HepG2 (cell line): ENCODE measurements around the gene PIK3CB. TPM values are rescaled to one million over a fixed set of nuclear protein-coding genes. Genes with fewer than 3 reads are reported as not detected.

ENCODE experiments used
- AGO1 ChIP-seq: fragments of 200-400 bp; formaldehyde crosslinking; IDR thresholded peaks from 2 replicates; pipeline ENCODE4 v1.6.1; 2017; ENCODE audit warnings: mild to moderate bottlenecking, low read depth, low read length, moderate library complexity; ENCODE audit not compliant: poor library complexity, severe bottlenecking
- JUNB ChIP-seq: sonication (generic); formaldehyde crosslinking; IDR thresholded peaks from 2 replicates; pipeline ENCODE4 v1.8.0; 2022; ENCODE audit warnings: missing genetic modification reagents, mild to moderate bottlenecking, borderline replicate concordance
- NFKBIZ ChIP-seq: IDR thresholded peaks from 2 replicates; pipeline ENCODE4 v1.6.1; 2018; ENCODE audit warnings: missing genetic modification reagents, missing compliant biosample characterization
- RFX5 ChIP-seq: IDR thresholded peaks from 2 replicates; pipeline ENCODE4 v1.6.1; 2011; ENCODE audit warnings: low read depth, low read length, improper control_type of control experiment
- STAT5B ChIP-seq: sonication (generic); formaldehyde crosslinking; IDR thresholded peaks from 2 replicates; pipeline ENCODE4 v1.4.0; 2020; ENCODE audit warnings: missing genetic modification reagents
- ZBTB42 ChIP-seq: sonication (generic); formaldehyde crosslinking; IDR thresholded peaks from 2 replicates; pipeline ENCODE4 v1.5.0; 2020; ENCODE audit warnings: mild to moderate bottlenecking, missing genetic modification reagents
- ZNF230 ChIP-seq: sonication (generic); formaldehyde crosslinking; IDR thresholded peaks from 2 replicates; pipeline ENCODE4 v1.4.0; 2020; ENCODE audit warnings: mild to moderate bottlenecking, missing genetic modification reagents
- ZNF354B ChIP-seq: sonication (generic); formaldehyde crosslinking; IDR thresholded peaks from 2 replicates; pipeline ENCODE4 v1.8.0; 2022; ENCODE audit warnings: mild to moderate bottlenecking, missing genetic modification reagents
- ZNF432 ChIP-seq: sonication (generic); formaldehyde crosslinking; IDR thresholded peaks from 2 replicates; pipeline ENCODE4 v1.5.0; 2020; ENCODE audit warnings: missing genetic modification reagents, mild to moderate bottlenecking, borderline replicate concordance
- ZNF552 ChIP-seq: sonication (generic); formaldehyde crosslinking; IDR thresholded peaks from 2 replicates; pipeline ENCODE4 v1.9.0; 2022; ENCODE audit warnings: missing genetic modification reagents, mild to moderate bottlenecking, borderline replicate concordance
- ZNF780A ChIP-seq: sonication (generic); formaldehyde crosslinking; IDR thresholded peaks from 2 replicates; pipeline ENCODE4 v1.8.0; 2022; ENCODE audit warnings: mild to moderate bottlenecking, missing genetic modification reagents, moderate library complexity
- polyA plus RNA-seq, 8 experiments: library from polyadenylated mRNA; depleted of rRNA in 3 of 8; stranded (reverse) in 7 of 8; unstranded in 1 of 8; fragments of >200 nt; fragmentation: Illumina TruSeq in 4 of 8; extraction: Trizol in 4 of 8; gene quantifications; 2 replicates each; pipeline versions ENCODE4 v1.2.1 to v1.2.3, GENCODE V29; 2011 to 2016; ENCODE audit warnings: low read depth in 4 of 8, missing spikeins in 1 of 8, mixed read lengths in 1 of 8; ENCODE audit not compliant: insufficient read depth in 1 of 8
- total RNA-seq, 5 experiments: library from RNA; depleted of rRNA; stranded (reverse); fragments of >200 nt; fragmentation: Illumina TruSeq; extraction: Trizol; gene quantifications; 2 replicates each; pipeline ENCODE4 v1.2.3, GENCODE V29; 2016; ENCODE audit warnings: low read depth in 1 of 5
- TF ChIP-seq, protein P1 (sequence below): sonication (generic); formaldehyde crosslinking; IDR thresholded peaks from 2 replicates; pipeline ENCODE4 v1.4.0; 2020; ENCODE audit warnings: missing genetic modification reagents
- TF ChIP-seq, protein P2 (sequence below): sonication (generic); formaldehyde crosslinking; IDR thresholded peaks from 2 replicates; pipeline ENCODE4 v1.4.0; 2020; ENCODE audit warnings: missing genetic modification reagents; ENCODE audit errors: not compliant biosample characterization
- TF ChIP-seq, protein P3 (sequence below): sonication (generic); formaldehyde crosslinking; IDR thresholded peaks from 2 replicates; pipeline ENCODE4; 2020; ENCODE audit warnings: missing genetic modification reagents, mild to moderate bottlenecking, borderline replicate concordance
- TF ChIP-seq, protein P4 (sequence below): sonication (generic); formaldehyde crosslinking; IDR thresholded peaks from 2 replicates; pipeline ENCODE4 v1.4.0; 2020; ENCODE audit warnings: mild to moderate bottlenecking, missing genetic modification reagents

The PIK3CB gene
- total and polyA plus RNA-seq, 2 of the 13 experiments (the other 11 are each of a cell fraction or from before 2014, with no cell fraction given): 6.6 to 18.7 TPM

DNA sequence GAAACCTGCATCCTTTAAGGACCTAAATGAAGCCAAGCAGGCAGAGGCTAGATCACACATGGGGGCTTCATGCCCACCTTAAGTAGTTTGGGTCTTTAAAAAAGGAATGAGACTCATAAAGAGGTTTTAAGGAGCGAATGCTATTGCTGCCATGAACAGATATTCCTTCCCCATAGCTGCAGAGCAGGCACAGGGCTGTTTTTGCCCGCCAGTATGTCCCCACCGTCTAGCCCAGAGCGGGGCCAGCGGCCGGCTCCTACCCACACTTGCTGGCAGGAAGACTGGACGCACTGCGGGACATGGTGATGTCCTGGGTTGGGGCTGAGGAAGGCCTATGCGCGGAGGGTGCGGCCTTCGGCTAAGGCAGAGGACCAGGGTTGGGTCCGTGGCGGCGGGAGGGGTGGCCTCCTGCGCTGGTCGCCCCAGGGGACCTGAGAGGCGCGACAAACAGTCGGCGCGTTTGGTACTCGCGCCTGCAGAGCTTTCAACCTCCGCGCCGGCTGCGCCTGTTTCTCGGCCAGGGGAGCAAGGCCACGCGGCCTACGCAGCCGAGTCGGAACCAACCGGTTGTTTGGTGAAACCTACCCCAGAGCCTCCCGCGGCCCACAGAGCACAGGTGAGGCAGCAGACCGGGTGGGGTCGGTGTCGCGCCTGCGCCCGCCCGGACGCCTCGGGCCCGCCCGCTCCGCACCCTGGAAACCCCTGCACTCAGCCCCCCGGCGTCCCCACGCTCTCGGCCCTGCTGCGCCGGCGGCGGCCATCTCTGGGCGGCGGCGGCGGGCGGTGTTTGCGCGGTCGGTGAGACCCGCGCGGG is 226.2 kb downstream of the PIK3CB start, which contains the start of gene FAIM (continued):
- TF ChIP-seq, protein P1, sequence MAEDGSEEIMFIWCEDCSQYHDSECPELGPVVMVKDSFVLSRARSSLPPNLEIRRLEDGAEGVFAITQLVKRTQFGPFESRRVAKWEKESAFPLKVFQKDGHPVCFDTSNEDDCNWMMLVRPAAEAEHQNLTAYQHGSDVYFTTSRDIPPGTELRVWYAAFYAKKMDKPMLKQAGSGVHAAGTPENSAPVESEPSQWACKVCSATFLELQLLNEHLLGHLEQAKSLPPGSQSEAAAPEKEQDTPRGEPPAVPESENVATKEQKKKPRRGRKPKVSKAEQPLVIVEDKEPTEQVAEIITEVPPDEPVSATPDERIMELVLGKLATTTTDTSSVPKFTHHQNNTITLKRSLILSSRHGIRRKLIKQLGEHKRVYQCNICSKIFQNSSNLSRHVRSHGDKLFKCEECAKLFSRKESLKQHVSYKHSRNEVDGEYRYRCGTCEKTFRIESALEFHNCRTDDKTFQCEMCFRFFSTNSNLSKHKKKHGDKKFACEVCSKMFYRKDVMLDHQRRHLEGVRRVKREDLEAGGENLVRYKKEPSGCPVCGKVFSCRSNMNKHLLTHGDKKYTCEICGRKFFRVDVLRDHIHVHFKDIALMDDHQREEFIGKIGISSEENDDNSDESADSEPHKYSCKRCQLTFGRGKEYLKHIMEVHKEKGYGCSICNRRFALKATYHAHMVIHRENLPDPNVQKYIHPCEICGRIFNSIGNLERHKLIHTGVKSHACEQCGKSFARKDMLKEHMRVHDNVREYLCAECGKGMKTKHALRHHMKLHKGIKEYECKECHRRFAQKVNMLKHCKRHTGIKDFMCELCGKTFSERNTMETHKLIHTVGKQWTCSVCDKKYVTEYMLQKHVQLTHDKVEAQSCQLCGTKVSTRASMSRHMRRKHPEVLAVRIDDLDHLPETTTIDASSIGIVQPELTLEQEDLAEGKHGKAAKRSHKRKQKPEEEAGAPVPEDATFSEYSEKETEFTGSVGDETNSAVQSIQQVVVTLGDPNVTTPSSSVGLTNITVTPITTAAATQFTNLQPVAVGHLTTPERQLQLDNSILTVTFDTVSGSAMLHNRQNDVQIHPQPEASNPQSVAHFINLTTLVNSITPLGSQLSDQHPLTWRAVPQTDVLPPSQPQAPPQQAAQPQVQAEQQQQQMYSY (CRISPR knock-in tag): no peak; the same call in 1 of the 2 replicates
- TF ChIP-seq RFX5: no peak
- TF ChIP-seq ZNF552 (CRISPR knock-in tag): no peak
- TF ChIP-seq, protein P2, sequence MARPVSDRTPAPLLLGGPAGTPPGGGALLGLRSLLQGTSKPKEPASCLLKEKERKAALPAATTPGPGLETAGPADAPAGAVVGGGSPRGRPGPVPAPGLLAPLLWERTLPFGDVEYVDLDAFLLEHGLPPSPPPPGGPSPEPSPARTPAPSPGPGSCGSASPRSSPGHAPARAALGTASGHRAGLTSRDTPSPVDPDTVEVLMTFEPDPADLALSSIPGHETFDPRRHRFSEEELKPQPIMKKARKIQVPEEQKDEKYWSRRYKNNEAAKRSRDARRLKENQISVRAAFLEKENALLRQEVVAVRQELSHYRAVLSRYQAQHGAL: no peak
- TF ChIP-seq, protein P3, sequence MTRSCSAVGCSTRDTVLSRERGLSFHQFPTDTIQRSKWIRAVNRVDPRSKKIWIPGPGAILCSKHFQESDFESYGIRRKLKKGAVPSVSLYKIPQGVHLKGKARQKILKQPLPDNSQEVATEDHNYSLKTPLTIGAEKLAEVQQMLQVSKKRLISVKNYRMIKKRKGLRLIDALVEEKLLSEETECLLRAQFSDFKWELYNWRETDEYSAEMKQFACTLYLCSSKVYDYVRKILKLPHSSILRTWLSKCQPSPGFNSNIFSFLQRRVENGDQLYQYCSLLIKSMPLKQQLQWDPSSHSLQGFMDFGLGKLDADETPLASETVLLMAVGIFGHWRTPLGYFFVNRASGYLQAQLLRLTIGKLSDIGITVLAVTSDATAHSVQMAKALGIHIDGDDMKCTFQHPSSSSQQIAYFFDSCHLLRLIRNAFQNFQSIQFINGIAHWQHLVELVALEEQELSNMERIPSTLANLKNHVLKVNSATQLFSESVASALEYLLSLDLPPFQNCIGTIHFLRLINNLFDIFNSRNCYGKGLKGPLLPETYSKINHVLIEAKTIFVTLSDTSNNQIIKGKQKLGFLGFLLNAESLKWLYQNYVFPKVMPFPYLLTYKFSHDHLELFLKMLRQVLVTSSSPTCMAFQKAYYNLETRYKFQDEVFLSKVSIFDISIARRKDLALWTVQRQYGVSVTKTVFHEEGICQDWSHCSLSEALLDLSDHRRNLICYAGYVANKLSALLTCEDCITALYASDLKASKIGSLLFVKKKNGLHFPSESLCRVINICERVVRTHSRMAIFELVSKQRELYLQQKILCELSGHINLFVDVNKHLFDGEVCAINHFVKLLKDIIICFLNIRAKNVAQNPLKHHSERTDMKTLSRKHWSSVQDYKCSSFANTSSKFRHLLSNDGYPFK (CRISPR knock-in tag): no peak
- TF ChIP-seq STAT5B: no peak
- TF ChIP-seq ZNF230 (CRISPR knock-in tag): 0 out of 2 replicates have a peak, but pooled peaks have one; percentile 59
- no peak for TF ChIP-seq JUNB (CRISPR knock-in tag)
- TF ChIP-seq AGO1: no peak
- no peak for TF ChIP-seq ZNF354B (CRISPR knock-in tag)
- TF ChIP-seq ZBTB42: peak; percentile 34; the same call in 1 of the 2 replicates
- no peak for TF ChIP-seq ZNF432 (CRISPR knock-in tag)
- no peak for TF ChIP-seq NFKBIZ (CRISPR knock-in tag)
- TF ChIP-seq, protein P4, sequence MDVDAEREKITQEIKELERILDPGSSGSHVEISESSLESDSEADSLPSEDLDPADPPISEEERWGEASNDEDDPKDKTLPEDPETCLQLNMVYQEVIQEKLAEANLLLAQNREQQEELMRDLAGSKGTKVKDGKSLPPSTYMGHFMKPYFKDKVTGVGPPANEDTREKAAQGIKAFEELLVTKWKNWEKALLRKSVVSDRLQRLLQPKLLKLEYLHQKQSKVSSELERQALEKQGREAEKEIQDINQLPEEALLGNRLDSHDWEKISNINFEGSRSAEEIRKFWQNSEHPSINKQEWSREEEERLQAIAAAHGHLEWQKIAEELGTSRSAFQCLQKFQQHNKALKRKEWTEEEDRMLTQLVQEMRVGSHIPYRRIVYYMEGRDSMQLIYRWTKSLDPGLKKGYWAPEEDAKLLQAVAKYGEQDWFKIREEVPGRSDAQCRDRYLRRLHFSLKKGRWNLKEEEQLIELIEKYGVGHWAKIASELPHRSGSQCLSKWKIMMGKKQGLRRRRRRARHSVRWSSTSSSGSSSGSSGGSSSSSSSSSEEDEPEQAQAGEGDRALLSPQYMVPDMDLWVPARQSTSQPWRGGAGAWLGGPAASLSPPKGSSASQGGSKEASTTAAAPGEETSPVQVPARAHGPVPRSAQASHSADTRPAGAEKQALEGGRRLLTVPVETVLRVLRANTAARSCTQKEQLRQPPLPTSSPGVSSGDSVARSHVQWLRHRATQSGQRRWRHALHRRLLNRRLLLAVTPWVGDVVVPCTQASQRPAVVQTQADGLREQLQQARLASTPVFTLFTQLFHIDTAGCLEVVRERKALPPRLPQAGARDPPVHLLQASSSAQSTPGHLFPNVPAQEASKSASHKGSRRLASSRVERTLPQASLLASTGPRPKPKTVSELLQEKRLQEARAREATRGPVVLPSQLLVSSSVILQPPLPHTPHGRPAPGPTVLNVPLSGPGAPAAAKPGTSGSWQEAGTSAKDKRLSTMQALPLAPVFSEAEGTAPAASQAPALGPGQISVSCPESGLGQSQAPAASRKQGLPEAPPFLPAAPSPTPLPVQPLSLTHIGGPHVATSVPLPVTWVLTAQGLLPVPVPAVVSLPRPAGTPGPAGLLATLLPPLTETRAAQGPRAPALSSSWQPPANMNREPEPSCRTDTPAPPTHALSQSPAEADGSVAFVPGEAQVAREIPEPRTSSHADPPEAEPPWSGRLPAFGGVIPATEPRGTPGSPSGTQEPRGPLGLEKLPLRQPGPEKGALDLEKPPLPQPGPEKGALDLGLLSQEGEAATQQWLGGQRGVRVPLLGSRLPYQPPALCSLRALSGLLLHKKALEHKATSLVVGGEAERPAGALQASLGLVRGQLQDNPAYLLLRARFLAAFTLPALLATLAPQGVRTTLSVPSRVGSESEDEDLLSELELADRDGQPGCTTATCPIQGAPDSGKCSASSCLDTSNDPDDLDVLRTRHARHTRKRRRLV (CRISPR knock-in tag): 0 out of 2 replicates have a peak, but pooled peaks have one; percentile 39
- no peak for TF ChIP-seq ZNF780A (CRISPR knock-in tag)
